Measurements from ENCODE around the gene MARCHF2. TPM values are rescaled to one million over a fixed set of nuclear protein-coding genes. Genes with fewer than 3 reads are reported as not detected.
A peak's percentile ranks its signal among the peaks of the same experiment; 100 is the strongest.
"Not testable (repeated sequence)": the region's sequence is repeated elsewhere in the genome, so short reads cannot be mapped to it uniquely, and the experiment has no call there.

Gene MARCHF2
- total and polyA plus RNA-seq, 2 donors (not counting 3 experiments of a cell fraction or from before 2014, with no cell fraction given) = 43.5 to 91.9 TPM

- peak overlapping the region; percentile 87 for H3K9ac ChIP-seq (replicated peaks; ENCODE audit: extremely low read depth, insufficient read depth, low read length)
- H3K4me1 ChIP-seq (ENCODE audit: control insufficient read depth, extremely low read depth, insufficient read depth, low read length) = peaks cover 13% of the 10 kb centered on the region
- no peaks in the 10 kb centered on the region for H3K9me3 ChIP-seq (replicated peaks; ENCODE audit: control insufficient read depth, insufficient read depth, low read length)
- POLR2A ChIA-PET = interaction anchor here (0.6 to 2.0 kb wide), 8 partner anchors 11 to 102 kb away, joined by 3 to 11 read pairs (median 4); partner anchors contain the start of genes HNRNPM, MARCHF2 and RAB11B
- H3K4me3 ChIP-seq (replicated peaks in 1 of 3; ENCODE audit: insufficient read depth in 1 of 3, low read depth in 1 of 3, low read length in 3 of 3) = peak overlapping the region in 1 of 3 experiments; percentile 7
- dilution Hi-C loops (cut with MboI; ENCODE audit: extremely low pct_ligation_motif_present, low sequenced_read_pairs) = no loop called here
- peak overlapping the region; percentile 77 for H2AFZ ChIP-seq (ENCODE audit: low read depth, low read length)
- FAIRE-seq (peak; percentile 98), DNase-seq (ENCODE audit: low read depth, low spot score) (peak; percentile 96)
- H3K4me2 ChIP-seq (ENCODE audit: insufficient read depth, low read length) = peak overlapping the region; percentile 64
- H3K9me1 ChIP-seq (replicated peaks; ENCODE audit: control insufficient read depth, extremely low read depth, insufficient read depth, low read length) = no peaks in the 10 kb centered on the region
- TF ChIP-seq EZH2 (IDR thresholded peaks at IDR 0.05; ENCODE audit: borderline replicate concordance, low read depth, low read length, severe bottlenecking) = no peak
- peak; percentile 73 for TF ChIP-seq POLR2AphosphoS5 (IDR thresholded peaks at IDR 0.05; ENCODE audit: insufficient read depth, low read depth, low read length)
- peak; percentile 96 for TF ChIP-seq JUN (IDR thresholded peaks at IDR 0.05; ENCODE audit: borderline replicate concordance, insufficient read depth, insufficient read length, low read depth)
- peak; percentile 90 for TF ChIP-seq FOS (IDR thresholded peaks at IDR 0.05; ENCODE audit: borderline replicate concordance, insufficient read depth, low read length)
- no peak for TF ChIP-seq CTCF (IDR thresholded peaks at IDR 0.05; ENCODE audit: extremely low read depth in 1 of 2, insufficient read depth in 1 of 2, low read depth in 1 of 2, low read length in 2 of 2)
- intact Hi-C loops (cut with micrococcal nuclease) = loop anchor here (1.0 kb wide), 4 partner anchors 10 to 30 kb away; partner anchors contain the start of genes HNRNPM and MARCHF2
- BruUV-seq (replicated peaks) = no TSS peak
- H3K79me2 ChIP-seq (ENCODE audit: control insufficient read depth, insufficient read depth, low read length) = no peaks in the 10 kb centered on the region
- H3K27ac ChIP-seq (ENCODE audit: insufficient read depth, low read depth, low read length) = peak overlapping the region; percentile 97
- H4K20me1 ChIP-seq (replicated peaks; ENCODE audit: control insufficient read depth, extremely low read depth, insufficient read depth, low read length) = no peaks in the 10 kb centered on the region
- H3K27me3 ChIP-seq (ENCODE audit: control insufficient read depth in 2 of 2, insufficient read depth in 2 of 2, low read length in 2 of 2) = no peaks in the 10 kb centered on the region
- H3K36me3 ChIP-seq (ENCODE audit: control insufficient read depth in 2 of 2, extremely low read depth in 1 of 2, insufficient read depth in 2 of 2, low read length in 2 of 2) = peaks cover 0 to 14% of the 10 kb centered on the region in 2 experiments
- CTCF ChIA-PET = interaction anchor here (0.5 to 2.9 kb wide), 12 partner anchors 10 to 82 kb away, joined by 3 to 48 read pairs (median 5); partner anchors contain the start of genes HNRNPM and MARCHF2
These were observed 10.7 kb downstream of the MARCHF2 start for GRCh38 chr19:8423817-8424223.

GRCh38 chr19:8425331-8425730 is 12.2 kb downstream of the MARCHF2 start:
- H3K4me3 ChIP-seq (replicated peaks in 1 of 3; ENCODE audit: insufficient read depth in 1 of 3, low read depth in 1 of 3, low read length in 3 of 3); intact Hi-C loops (cut with micrococcal nuclease); H3K27ac ChIP-seq (ENCODE audit: insufficient read depth, low read depth, low read length); H3K9me3 ChIP-seq (replicated peaks; ENCODE audit: control insufficient read depth, insufficient read depth, low read length); FAIRE-seq; POLR2A ChIA-PET; H2AFZ ChIP-seq (ENCODE audit: low read depth, low read length); DNase-seq (ENCODE audit: low read depth, low spot score); H3K4me2 ChIP-seq (ENCODE audit: insufficient read depth, low read length); CTCF ChIA-PET; H3K9me1 ChIP-seq (replicated peaks; ENCODE audit: control insufficient read depth, extremely low read depth, insufficient read depth, low read length); dilution Hi-C loops (cut with MboI; ENCODE audit: extremely low pct_ligation_motif_present, low sequenced_read_pairs); H3K9ac ChIP-seq (replicated peaks; ENCODE audit: extremely low read depth, insufficient read depth, low read length); H3K27me3 ChIP-seq (ENCODE audit: control insufficient read depth in 2 of 2, insufficient read depth in 2 of 2, low read length in 2 of 2); BruUV-seq (replicated peaks); H3K79me2 ChIP-seq (ENCODE audit: control insufficient read depth, insufficient read depth, low read length); H4K20me1 ChIP-seq (replicated peaks; ENCODE audit: control insufficient read depth, extremely low read depth, insufficient read depth, low read length): not testable (repeated sequence)
- H3K4me1 ChIP-seq (ENCODE audit: control insufficient read depth, extremely low read depth, insufficient read depth, low read length) = peaks cover 13% of the 10 kb centered on the region
- H3K36me3 ChIP-seq (ENCODE audit: control insufficient read depth in 2 of 2, extremely low read depth in 1 of 2, insufficient read depth in 2 of 2, low read length in 2 of 2) = peaks cover 0 to 14% of the 10 kb centered on the region in 2 experiments
